Measurements from ENCODE around the gene APOL6.
"Not testable (repeated sequence)": the region's sequence is repeated elsewhere in the genome, so short reads cannot be mapped to it uniquely, and the experiment has no call there.

APOL6 gene

GRCh38 chr22:35638410-35638809 lies 9.8 kb upstream of the APOL6 start:
- no peak for ATAC-seq

DNA sequence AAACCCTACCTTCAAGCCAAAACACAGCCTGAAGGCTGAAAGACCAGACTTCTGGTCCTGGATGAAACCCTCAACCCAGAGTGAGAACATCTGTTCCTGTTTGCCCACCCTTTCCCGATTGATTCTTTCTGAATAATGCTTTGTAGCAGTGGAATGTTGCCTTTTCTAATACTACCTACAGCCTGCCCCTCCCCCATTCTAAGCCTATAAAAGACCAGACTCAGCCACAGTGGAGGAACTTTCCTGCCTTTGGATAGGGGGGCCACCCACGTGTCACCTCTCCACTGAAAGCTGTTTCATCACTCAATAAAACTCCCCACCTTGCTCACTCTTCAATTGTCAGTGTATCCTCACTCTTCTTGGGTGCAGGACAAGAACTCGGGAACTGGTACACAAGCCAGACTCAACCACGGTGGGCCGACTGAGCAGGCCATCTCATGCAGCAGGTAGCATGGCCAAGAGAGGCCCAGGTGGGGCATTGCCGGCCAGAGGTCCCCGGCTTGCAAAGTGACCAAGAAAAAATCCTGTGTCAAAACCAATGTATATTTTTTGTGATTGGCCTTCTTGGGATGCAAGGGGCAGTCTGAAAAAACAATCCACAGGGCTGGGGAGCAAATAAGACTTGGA lies 6.6 kb upstream of the APOL6 start:
- no peak for ATAC-seq

- ATAC-seq, result no peak
Observed at GRCh38 chr22:35642305-35642741, 5.9 kb upstream of the APOL6 start.

GRCh38 chr22:35643991-35644390 lies 4.3 kb upstream of the APOL6 start:
- ATAC-seq, result no peak

DNA sequence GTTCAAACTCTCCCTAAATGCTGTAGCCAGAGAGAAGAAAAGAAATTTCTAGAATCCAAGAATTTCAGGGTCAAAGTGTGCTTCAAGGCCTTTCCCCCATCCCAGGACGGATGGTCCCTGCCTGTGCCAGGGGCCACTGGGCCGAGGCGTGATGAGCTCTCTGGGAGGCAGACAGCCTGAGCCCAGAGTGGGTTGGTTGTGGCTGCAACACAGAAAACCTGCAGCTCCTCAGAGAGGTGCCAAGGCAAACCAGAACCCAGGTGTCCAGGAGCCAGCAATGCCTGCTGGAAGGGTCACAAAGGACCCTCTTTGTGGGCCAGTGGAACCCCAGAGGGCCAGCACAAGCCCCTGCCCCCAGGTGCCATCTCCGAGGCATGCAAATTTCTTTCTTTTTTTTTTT lies 2.6 kb upstream of the APOL6 start:
- no peak for ATAC-seq

- ATAC-seq, result no peak
Observed at GRCh38 chr22:35649026-35649553, 844 bp downstream of the APOL6 start.

- ATAC-seq, result no peak
Observed at GRCh38 chr22:35649636-35650250, 1.5 kb downstream of the APOL6 start.

- ATAC-seq, result no peak
Observed at GRCh38 chr22:35651085-35651484, 2.8 kb downstream of the APOL6 start.

DNA sequence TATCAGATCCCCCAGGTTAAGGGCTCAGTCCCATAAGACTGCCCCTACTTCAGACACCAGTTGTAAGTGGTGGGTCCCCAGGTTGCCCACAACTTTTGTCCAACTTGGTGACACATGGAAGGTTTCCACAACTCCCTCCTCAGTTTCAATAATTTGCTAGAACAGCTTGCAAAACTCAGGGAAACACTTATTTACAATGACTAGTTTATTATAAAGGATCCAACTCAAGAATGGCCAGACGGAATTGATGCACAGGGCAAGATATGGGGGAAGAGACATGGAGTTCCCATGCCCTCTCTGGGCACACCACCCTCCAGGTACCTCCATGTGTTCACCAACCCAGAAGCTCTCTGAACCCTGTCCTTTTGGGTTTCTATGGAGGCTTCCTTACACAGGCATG lies 5.6 kb downstream of the APOL6 start:
- ATAC-seq, result no peak

GRCh38 chr22:35656284-35656752 lies 8.1 kb downstream of the APOL6 start:
- no peak for ATAC-seq

GRCh38 chr22:35657571-35658312 lies 9.5 kb downstream of the APOL6 start:
- ATAC-seq, result no peak

- ATAC-seq, result peak; percentile 81 to 83
Observed at GRCh38 chr22:35660291-35661127, 12.3 kb downstream of the APOL6 start.

GRCh38 chr22:35661464-35661863 lies 13.2 kb downstream of the APOL6 start:
- ATAC-seq, result peak; percentile 70

GRCh38 chr22:35662914-35663313 lies 14.7 kb downstream of the APOL6 start:
- ATAC-seq, result no peak

DNA sequence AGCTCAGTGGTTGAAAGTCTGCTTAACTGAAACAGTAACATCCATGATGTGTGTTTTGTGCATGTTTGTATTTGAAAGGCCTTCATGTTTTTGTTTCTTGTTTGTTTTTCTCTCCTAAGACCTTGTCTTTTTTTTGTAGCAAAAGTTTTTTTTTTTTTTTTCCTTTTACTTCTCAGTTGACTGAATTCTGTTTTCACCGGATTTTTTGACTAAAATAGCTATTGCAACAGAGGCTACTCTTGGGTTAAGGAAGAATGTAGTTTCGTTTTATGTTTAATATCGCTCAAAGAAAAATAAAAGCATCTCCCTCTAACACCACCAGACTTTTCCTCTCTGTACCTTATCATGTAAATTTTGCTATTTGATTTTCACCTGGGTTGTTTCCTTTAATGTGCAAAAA lies 15.1 kb downstream of the APOL6 start:
- ATAC-seq, result no peak

GRCh38 chr22:35664955-35665587 lies 16.8 kb downstream of the APOL6 start:
- ATAC-seq, result no peak

GRCh38 chr22:35666699-35667098 lies 18.5 kb downstream of the APOL6 start:
- ATAC-seq, result not testable (repeated sequence)

DNA sequence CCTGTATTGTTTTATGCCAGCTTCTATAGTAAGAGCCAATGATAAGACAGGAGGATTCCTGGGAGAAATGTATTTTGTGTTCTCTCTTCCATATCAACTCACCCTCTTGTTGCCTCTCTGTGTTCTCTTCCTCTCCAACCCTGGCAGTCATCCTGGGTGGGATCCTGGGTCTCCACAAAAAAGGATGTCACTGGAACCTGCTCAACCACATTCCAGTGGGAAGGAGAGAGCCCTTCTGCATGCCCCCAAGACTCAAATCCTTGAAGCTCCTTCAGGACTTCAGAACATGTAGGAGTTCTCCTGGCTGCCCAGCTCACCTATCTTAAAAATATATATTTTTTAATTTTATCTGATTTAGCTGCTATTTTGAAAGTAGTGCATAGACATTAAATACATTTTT lies 26.1 kb downstream of the APOL6 start:
- ATAC-seq, result no peak

GRCh38 chr22:35676065-35676464 lies 27.8 kb downstream of the APOL6 start:
- not testable (repeated sequence) for ATAC-seq

DNA sequence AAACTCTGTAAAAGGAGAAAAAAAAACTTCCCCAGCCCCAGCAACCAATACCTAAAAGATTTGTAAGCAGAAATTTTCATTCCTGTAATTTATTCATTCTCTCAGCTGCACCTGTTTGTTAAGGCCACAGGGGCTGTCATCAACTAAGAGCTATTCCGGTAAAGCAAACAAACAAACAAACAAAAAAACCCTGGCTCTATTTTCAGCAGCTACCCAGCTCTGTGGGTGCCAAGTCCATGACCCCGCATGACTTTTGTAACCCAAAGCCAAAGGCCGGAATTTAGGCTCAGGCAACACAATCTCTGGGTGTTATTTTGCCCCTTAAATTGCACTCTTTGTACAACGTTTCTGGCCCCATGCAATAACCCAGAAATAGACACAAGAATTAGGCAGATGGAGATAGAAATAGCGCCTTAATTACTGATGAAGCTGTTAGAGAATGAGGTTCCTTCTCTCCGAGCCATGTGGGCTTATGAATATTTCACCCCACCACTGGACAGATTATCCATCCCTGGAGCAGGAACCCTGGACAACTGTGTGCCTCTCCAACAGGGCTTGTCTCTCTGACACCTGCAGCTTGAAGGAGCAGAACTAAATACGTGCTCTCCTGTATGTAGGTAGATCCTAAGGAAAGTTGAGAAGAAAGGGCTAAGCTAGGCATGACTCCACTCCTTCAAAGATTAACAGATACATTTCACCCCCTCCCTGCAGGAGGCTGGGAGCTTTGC lies 29.4 kb downstream of the APOL6 start:
- ATAC-seq, result no peak

DNA sequence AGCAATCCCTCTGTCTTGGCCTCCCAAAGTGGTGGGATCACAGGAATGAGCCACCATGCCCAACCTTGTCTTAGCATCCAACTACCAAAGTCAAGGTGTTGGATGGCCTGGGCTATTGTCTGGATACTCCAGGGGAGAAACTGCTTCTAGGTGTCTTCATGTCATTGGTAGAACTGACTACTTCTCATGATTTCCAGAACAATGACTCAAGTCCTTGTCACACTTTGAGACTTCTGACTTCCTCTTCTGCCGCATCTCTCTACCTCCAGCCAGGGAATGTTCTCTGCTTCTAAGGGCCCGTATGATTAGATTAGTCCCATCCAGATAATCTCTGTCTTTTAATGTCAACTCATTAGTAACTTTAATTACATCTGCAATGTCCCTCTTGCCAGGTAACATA lies 30.6 kb downstream of the APOL6 start:
- ATAC-seq, result peak; percentile 60 to 67

DNA sequence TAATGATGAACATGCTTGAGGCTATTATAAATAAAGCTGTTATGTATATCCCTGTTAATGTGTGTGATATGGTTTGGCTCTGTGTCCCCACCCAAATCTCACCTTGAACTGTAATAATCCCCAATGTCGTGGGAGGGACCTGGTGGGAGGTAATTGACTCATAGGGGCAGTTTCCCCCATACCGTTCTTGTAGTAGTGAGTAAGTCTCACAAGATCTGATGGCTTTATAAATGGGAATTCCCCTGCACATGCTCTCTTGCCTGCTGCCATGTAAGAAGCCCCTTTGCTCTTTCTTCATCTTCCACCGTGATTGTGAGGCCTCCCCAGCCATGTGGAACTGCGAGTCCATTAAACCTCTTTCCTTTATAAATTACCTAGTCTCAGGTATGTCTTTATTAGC lies 31.2 kb downstream of the APOL6 start:
- ATAC-seq, result peak; percentile 93
